SK-N-SH treated with all-trans-retinoic acid at 6 μM for 48 hours (cell line): Measurements from ENCODE around the gene LIMS1.

Experiments
- ATAC-seq: fragments of 200-7000 bp; cut with Tn5 transposase; 3 replicates; pipeline ENCODE4 v1.9.1; 2020; ENCODE audit warnings: mild to moderate bottlenecking, moderate library complexity
- ARNTL ChIP-seq: fragments of 450-650 bp; formaldehyde crosslinking; IDR thresholded peaks from 2 replicates; pipeline ENCODE4 v1.5.0; 2020; ENCODE audit warnings: low read depth, mild to moderate bottlenecking, moderate library complexity, borderline replicate concordance
- BACH2 ChIP-seq: fragments of 250-450 bp; sonication (Bioruptor Pico); IDR thresholded peaks from 2 replicates; pipeline ENCODE4 v1.9.0; 2021; ENCODE audit warnings: mild to moderate bottlenecking, borderline replicate concordance
- CREB5 ChIP-seq: fragments of 250-450 bp; sonication (Bioruptor Pico); IDR thresholded peaks from 2 replicates; pipeline ENCODE4 v1.5.1; 2020; ENCODE audit warnings: low read depth, mild to moderate bottlenecking, moderate library complexity
- CSDC2 ChIP-seq: fragments of 250-450 bp; sonication (Bioruptor Pico); IDR thresholded peaks from 2 replicates; pipeline ENCODE4 v1.5.0; 2020; ENCODE audit warnings: mild to moderate bottlenecking, moderate library complexity
- ESRRG ChIP-seq: fragments of 250-450 bp; sonication (Bioruptor Pico); IDR thresholded peaks from 2 replicates; pipeline ENCODE4 v1.6.1; 2021; ENCODE audit warnings: mild to moderate bottlenecking
- GLIS3 ChIP-seq: fragments of 250-450 bp; sonication (Bioruptor Pico); IDR thresholded peaks from 2 replicates; pipeline ENCODE4 v1.5.0; 2020; ENCODE audit warnings: mild to moderate bottlenecking, moderate library complexity
- ISL1 ChIP-seq: fragments of 250-450 bp; sonication (Bioruptor Pico); IDR thresholded peaks from 2 replicates; pipeline ENCODE4 v2.1.2; 2022; ENCODE audit warnings: mild to moderate bottlenecking, moderate library complexity
- OSR1 ChIP-seq: fragments of 250-450 bp; sonication (Bioruptor Pico); IDR thresholded peaks from 2 replicates; pipeline ENCODE4 v1.8.0; 2022; ENCODE audit warnings: moderate library complexity, mild to moderate bottlenecking, inconsistent platforms
- PPARA ChIP-seq: fragments of 250-450 bp; sonication (Bioruptor Pico); IDR thresholded peaks from 2 replicates; pipeline ENCODE4 v1.5.0; 2020; ENCODE audit warnings: mild to moderate bottlenecking, borderline replicate concordance
- SNAI2 ChIP-seq: fragments of 250-450 bp; sonication (Bioruptor Pico); IDR thresholded peaks from 2 replicates; pipeline ENCODE4 v1.5.0; 2020; ENCODE audit warnings: mild to moderate bottlenecking, moderate library complexity
- TCF4 ChIP-seq: fragments of 250-450 bp; sonication (Bioruptor Pico); IDR thresholded peaks from 2 replicates; pipeline ENCODE4 v1.8.0; 2021; ENCODE audit warnings: mild to moderate bottlenecking, moderate library complexity, borderline replicate concordance
- TOX ChIP-seq: fragments of 250-450 bp; sonication (Bioruptor Pico); IDR thresholded peaks from 2 replicates; pipeline ENCODE4 v1.8.0; 2021; ENCODE audit warnings: mild to moderate bottlenecking, moderate library complexity, borderline replicate concordance
- TSHZ2 ChIP-seq: fragments of 250-450 bp; sonication (Bioruptor Pico); IDR thresholded peaks from 2 replicates; pipeline ENCODE4 v1.5.0; 2020; ENCODE audit warnings: mild to moderate bottlenecking, moderate library complexity
- ZC3H10 ChIP-seq: fragments of 250-450 bp; sonication (Bioruptor Pico); IDR thresholded peaks from 2 replicates; pipeline ENCODE4 v1.5.1; 2021; ENCODE audit warnings: mild to moderate bottlenecking, moderate library complexity
- ZFP3 ChIP-seq: fragments of 250-450 bp; sonication (Bioruptor Pico); IDR thresholded peaks from 2 replicates; pipeline ENCODE4 v1.5.0; 2020; ENCODE audit warnings: mild to moderate bottlenecking, moderate library complexity
- ZFP30 ChIP-seq: fragments of 450-650 bp; formaldehyde crosslinking; IDR thresholded peaks from 2 replicates; pipeline ENCODE4 v1.5.0; 2022; ENCODE audit warnings: mild to moderate bottlenecking, moderate library complexity
- ZNF8 ChIP-seq: fragments of 450-650 bp; formaldehyde crosslinking; IDR thresholded peaks from 2 replicates; pipeline ENCODE4 v1.5.0; 2020; ENCODE audit warnings: mild to moderate bottlenecking, moderate library complexity
- TF ChIP-seq, protein P1 (sequence below): fragments of 250-450 bp; sonication (Bioruptor Pico); IDR thresholded peaks from 2 replicates; pipeline ENCODE4 v1.8.0; 2021; ENCODE audit warnings: low read depth, mild to moderate bottlenecking, moderate library complexity, borderline replicate concordance
- TF ChIP-seq, protein P2 (sequence below): fragments of 250-450 bp; sonication (Bioruptor Pico); IDR thresholded peaks from 2 replicates; pipeline ENCODE4 v1.5.1; 2021; ENCODE audit warnings: mild to moderate bottlenecking, moderate library complexity

Gene LIMS1

GRCh38 chr2:108628936-108629335 lies 94.7 kb downstream of the LIMS1 start:
- no peak for ATAC-seq
- TF ChIP-seq ZNF8 (CRISPR knock-in tag) = no peak
- TF ChIP-seq CSDC2 = no peak
- no peak for TF ChIP-seq ZC3H10 (CRISPR knock-in tag)
- no peak for TF ChIP-seq GLIS3 (CRISPR knock-in tag)

- ATAC-seq = no peak
- TF ChIP-seq ARNTL (CRISPR knock-in tag) (no peak), TOX (CRISPR knock-in tag) (no peak), TCF4 (CRISPR knock-in tag) (no peak), CSDC2 (no peak), GLIS3 (CRISPR knock-in tag) (no peak), ZFP3 (CRISPR knock-in tag) (no peak), TSHZ2 (CRISPR knock-in tag) (no peak), ESRRG (CRISPR knock-in tag) (no peak)
- TF ChIP-seq, protein P1, sequence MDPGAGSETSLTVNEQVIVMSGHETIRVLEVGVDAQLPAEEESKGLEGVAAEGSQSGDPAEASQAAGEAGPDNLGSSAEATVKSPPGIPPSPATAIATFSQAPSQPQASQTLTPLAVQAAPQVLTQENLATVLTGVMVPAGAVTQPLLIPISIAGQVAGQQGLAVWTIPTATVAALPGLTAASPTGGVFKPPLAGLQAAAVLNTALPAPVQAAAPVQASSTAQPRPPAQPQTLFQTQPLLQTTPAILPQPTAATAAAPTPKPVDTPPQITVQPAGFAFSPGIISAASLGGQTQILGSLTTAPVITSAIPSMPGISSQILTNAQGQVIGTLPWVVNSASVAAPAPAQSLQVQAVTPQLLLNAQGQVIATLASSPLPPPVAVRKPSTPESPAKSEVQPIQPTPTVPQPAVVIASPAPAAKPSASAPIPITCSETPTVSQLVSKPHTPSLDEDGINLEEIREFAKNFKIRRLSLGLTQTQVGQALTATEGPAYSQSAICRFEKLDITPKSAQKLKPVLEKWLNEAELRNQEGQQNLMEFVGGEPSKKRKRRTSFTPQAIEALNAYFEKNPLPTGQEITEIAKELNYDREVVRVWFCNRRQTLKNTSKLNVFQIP (CRISPR knock-in tag) = no peak
These were observed 95.1 kb downstream of the LIMS1 start for GRCh38 chr2:108629417-108629816.

DNA sequence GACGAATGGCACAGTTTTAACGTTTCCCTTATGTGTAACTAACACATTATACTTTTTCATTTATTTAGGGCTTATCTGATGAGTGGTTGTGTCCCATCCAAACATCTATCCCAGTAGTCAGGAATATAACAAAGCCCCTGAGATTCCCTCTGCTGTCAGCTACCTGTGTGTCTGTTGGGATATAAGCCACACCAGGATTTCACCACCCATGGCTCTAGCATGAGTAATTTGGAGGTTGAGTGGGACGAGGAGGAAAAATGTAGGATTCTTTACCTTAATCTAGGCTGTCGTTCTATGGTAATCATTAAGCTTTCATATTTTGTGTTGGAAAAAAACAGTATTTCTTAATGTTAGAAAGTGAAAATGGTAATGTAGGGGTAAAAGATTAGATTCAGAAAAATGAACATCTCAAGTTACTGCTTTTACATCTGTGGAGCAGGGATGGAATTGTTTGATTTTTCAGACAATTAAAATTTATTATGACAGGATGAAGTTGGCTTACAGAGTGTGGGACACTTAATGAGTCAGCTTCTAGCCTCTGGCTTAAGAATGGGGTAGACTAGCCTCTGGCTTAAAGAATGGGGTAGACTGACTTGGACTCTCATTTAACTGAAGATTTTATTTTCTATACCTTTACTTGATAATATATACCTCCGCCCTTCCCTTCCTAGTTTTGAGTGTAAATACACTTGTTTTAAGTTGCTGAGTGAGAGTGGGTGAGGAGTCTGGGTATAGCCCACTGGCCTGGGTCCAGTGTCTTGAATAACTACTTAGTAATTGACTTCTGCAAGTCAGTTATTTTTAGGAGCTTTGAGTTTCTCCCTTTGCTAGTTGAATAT lies 96.5 kb downstream of the LIMS1 start:
- peak; percentile 53 for ATAC-seq
- no peak for TF ChIP-seq BACH2
- TF ChIP-seq ZFP30 = no peak
- TF ChIP-seq OSR1 (CRISPR knock-in tag) = no peak
- no peak for TF ChIP-seq ZNF8 (CRISPR knock-in tag)
- no peak for TF ChIP-seq ZC3H10 (CRISPR knock-in tag)
- no peak for TF ChIP-seq TOX (CRISPR knock-in tag)
- TF ChIP-seq CREB5 (CRISPR knock-in tag) = no peak
- no peak for TF ChIP-seq SNAI2 (CRISPR knock-in tag)
- no peak for TF ChIP-seq CSDC2
- no peak for TF ChIP-seq ARNTL (CRISPR knock-in tag)
- TF ChIP-seq ZFP3 (CRISPR knock-in tag) = no peak
- TF ChIP-seq PPARA (CRISPR knock-in tag) = no peak
- TF ChIP-seq, protein P2, sequence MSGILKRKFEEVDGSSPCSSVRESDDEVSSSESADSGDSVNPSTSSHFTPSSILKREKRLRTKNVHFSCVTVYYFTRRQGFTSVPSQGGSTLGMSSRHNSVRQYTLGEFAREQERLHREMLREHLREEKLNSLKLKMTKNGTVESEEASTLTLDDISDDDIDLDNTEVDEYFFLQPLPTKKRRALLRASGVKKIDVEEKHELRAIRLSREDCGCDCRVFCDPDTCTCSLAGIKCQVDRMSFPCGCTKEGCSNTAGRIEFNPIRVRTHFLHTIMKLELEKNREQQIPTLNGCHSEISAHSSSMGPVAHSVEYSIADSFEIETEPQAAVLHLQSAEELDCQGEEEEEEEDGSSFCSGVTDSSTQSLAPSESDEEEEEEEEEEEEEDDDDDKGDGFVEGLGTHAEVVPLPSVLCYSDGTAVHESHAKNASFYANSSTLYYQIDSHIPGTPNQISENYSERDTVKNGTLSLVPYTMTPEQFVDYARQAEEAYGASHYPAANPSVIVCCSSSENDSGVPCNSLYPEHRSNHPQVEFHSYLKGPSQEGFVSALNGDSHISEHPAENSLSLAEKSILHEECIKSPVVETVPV (CRISPR knock-in tag) = no peak
- TF ChIP-seq TSHZ2 (CRISPR knock-in tag) = no peak
- no peak for TF ChIP-seq ISL1 (CRISPR knock-in tag)
- TF ChIP-seq GLIS3 (CRISPR knock-in tag) = no peak
